Parathyroid adenoma (tissue), 2 donors: ENCODE data around the gene CBLB.

Experiments used
- H2AFZ ChIP-seq: fragments of 300-600 bp; sonication (generic); one replicate; pipeline ENCODE4 v1.7.0; 2017; ENCODE audit warnings: antibody characterized with exemption, mild to moderate bottlenecking
- H3K27ac ChIP-seq: fragments of 300-600 bp; sonication (generic); one replicate; pipeline ENCODE4 v1.7.0; 2017
- H3K27me3 ChIP-seq: fragments of 300-600 bp; sonication (generic); one replicate; pipeline ENCODE4 v1.7.0; 2017; ENCODE audit warnings: low read length; ENCODE audit not compliant: control insufficient read depth, insufficient read depth
- H3K36me3 ChIP-seq: fragments of 300-600 bp; sonication (generic); one replicate; pipeline ENCODE4 v1.7.0; 2017; ENCODE audit warnings: low read length; ENCODE audit not compliant: control insufficient read depth, insufficient read depth
- H3K4me1 ChIP-seq: fragments of 300-600 bp; sonication (generic); one replicate; pipeline ENCODE4 v1.7.0; 2017; ENCODE audit warnings: control low read depth
- H3K4me2 ChIP-seq: fragments of 300-600 bp; sonication (generic); one replicate; pipeline ENCODE4 v1.7.0; 2017; ENCODE audit warnings: low read length
- H3K4me3 ChIP-seq: fragments of 300-600 bp; sonication (generic); one replicate; pipeline ENCODE4 v1.7.0; 2017; ENCODE audit warnings: low read depth, low read length
- H3K79me2 ChIP-seq: fragments of 300-600 bp; sonication (generic); one replicate; pipeline ENCODE4 v1.7.0; 2017; ENCODE audit warnings: control low read depth
- H3K9ac ChIP-seq: fragments of 300-600 bp; sonication (generic); one replicate; pipeline ENCODE4 v1.7.0; 2017; ENCODE audit warnings: mild to moderate bottlenecking
- H3K9me3 ChIP-seq: fragments of 300-600 bp; sonication (generic); one replicate; pipeline ENCODE4 v1.7.0; 2017; ENCODE audit warnings: low read length; ENCODE audit not compliant: control insufficient read depth
- TF ChIP-seq, protein P1 (sequence below): fragments of 300-600 bp; sonication (generic); IDR thresholded peaks from one replicate; pipeline ENCODE4 v1.7.0; 2017; ENCODE audit warnings: antibody characterized with exemption, mild to moderate bottlenecking
- donor health status: primary hyperparathyroidism.

The CBLB gene

DNA sequence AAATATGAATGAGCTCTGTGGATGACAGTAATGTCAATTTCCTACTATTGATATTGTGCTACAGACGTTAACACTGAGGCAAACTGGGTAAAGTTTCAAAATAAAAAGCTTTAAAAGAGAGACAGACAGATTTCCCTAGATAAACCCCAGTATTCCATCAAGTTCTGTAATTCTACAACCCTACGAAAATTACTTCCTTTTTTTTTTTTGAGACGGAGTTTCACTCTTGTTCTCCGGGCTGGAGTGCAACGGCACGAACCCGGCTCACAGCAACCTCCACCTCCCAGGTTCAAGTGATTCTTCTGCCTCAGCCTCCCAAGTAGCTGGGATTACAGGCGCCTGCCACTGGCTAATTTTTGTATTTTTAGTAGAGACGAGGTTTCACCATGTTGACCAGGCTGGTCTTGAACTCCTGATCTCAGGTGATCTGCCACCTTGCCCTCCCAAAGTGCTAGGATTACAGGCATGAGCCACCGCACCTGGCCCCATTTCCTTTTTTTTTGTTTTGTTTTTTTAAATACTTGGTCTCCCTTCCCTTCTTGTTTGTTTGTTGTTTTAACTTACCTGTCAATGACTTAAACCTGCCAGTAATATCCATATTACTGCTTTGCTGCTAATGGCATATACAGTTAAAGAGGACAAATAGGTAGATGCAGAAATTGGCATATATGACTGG is 57.2 kb downstream of the CBLB start:
- Histone ChIP-seq H3K27ac (no peak overlapping the region), H3K4me1 (no peaks in the 10 kb centered on the region), H3K79me2 (no peaks in the 10 kb centered on the region), H3K4me3 (no peak overlapping the region), H3K36me3 (no peaks in the 10 kb centered on the region), H3K4me2 (no peak overlapping the region), H3K9me3 (no peaks in the 10 kb centered on the region), H3K27me3 (no peaks in the 10 kb centered on the region), H3K9ac (no peak overlapping the region), H2AFZ (no peak overlapping the region)
- TF ChIP-seq, protein P1, sequence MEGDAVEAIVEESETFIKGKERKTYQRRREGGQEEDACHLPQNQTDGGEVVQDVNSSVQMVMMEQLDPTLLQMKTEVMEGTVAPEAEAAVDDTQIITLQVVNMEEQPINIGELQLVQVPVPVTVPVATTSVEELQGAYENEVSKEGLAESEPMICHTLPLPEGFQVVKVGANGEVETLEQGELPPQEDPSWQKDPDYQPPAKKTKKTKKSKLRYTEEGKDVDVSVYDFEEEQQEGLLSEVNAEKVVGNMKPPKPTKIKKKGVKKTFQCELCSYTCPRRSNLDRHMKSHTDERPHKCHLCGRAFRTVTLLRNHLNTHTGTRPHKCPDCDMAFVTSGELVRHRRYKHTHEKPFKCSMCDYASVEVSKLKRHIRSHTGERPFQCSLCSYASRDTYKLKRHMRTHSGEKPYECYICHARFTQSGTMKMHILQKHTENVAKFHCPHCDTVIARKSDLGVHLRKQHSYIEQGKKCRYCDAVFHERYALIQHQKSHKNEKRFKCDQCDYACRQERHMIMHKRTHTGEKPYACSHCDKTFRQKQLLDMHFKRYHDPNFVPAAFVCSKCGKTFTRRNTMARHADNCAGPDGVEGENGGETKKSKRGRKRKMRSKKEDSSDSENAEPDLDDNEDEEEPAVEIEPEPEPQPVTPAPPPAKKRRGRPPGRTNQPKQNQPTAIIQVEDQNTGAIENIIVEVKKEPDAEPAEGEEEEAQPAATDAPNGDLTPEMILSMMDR: no peak

DNA sequence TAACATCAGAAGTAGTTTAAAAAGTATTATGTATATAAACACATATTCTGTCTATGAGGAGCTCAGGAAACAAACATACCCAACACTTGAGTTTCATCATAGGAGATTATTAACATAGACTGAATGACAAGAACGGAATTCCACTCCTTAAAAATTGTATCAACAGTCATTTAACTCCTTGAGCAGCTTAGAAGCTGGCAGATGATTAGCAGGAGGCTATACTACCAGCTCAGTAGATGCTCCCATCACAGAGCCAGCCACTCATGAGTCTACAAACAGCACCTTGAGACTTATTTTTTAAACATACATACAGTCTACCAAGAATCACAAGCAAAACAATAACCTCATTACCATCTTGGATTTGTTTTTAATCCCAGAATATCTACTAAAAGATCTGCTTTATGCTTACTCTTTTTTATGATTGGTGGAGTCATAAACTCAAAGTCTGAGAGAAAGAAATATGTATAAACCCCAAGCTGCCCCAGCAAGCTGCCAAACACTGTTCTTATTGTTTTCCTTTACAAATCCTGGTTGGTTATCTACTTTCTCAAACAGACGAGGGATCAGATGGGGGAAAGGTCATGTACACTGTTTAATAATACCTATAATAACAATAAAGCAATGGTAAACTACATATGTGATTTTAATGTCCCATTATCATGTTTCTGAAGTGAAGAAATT is 59.5 kb downstream of the CBLB start:
- Histone ChIP-seq H3K27ac (no peak overlapping the region), H3K4me1 (no peaks in the 10 kb centered on the region), H3K36me3 (peaks cover 2% of the 10 kb centered on the region), H3K79me2 (peaks cover 8% of the 10 kb centered on the region), H3K4me3 (no peak overlapping the region), H3K9me3 (no peaks in the 10 kb centered on the region), H3K4me2 (no peak overlapping the region), H3K9ac (no peak overlapping the region), H3K27me3 (no peaks in the 10 kb centered on the region), H2AFZ (no peak overlapping the region)
- TF ChIP-seq, protein P1: no peak

GRCh38 chr3:105807701-105808100 is 61.1 kb downstream of the CBLB start:
- no peak overlapping the region for H2AFZ ChIP-seq
- no peak overlapping the region for H3K4me3 ChIP-seq
- H3K4me2 ChIP-seq: no peak overlapping the region
- peaks cover 11% of the 10 kb centered on the region for H3K79me2 ChIP-seq
- TF ChIP-seq, protein P1: no peak
- peaks cover 2% of the 10 kb centered on the region for H3K36me3 ChIP-seq
- no peaks in the 10 kb centered on the region for H3K27me3 ChIP-seq
- no peak overlapping the region for H3K9ac ChIP-seq
- no peaks in the 10 kb centered on the region for H3K4me1 ChIP-seq
- H3K9me3 ChIP-seq: no peaks in the 10 kb centered on the region
- H3K27ac ChIP-seq: no peak overlapping the region

GRCh38 chr3:105807146-105807545 is 61.7 kb downstream of the CBLB start:
- H3K36me3 ChIP-seq: peaks cover 2% of the 10 kb centered on the region
- no peak overlapping the region for H3K4me3 ChIP-seq
- peaks cover 2% of the 10 kb centered on the region for H3K4me1 ChIP-seq
- H3K4me2 ChIP-seq: no peak overlapping the region
- TF ChIP-seq, protein P1: no peak
- peaks cover 11% of the 10 kb centered on the region for H3K79me2 ChIP-seq
- no peaks in the 10 kb centered on the region for H3K27me3 ChIP-seq
- no peak overlapping the region for H3K27ac ChIP-seq
- no peak overlapping the region for H3K9ac ChIP-seq
- H2AFZ ChIP-seq: no peak overlapping the region
- H3K9me3 ChIP-seq: no peaks in the 10 kb centered on the region
